Right lobe of liver (tissue), 6 donors: ENCODE measurements around the gene PFKP. TPM values are rescaled to one million over a fixed set of nuclear protein-coding genes. Genes with fewer than 3 reads are reported as not detected.

Source experiments
- ATAC-seq, 4 donors: fragments of 200-7000 bp; cut with Tn5 transposase; one replicate each; pipeline ENCODE4 v1.9.1; 2020; ENCODE audit warnings: mild to moderate bottlenecking in 4 of 4, moderate library complexity in 4 of 4
- DNase-seq, 3 donors: peaks; one replicate each; pipeline ENCODE4 v3.0.0-alpha.2; 2020
- H3K27ac ChIP-seq, 3 donors: fragments of 200-600 bp; one replicate each; pipeline ENCODE4 v1.8.0; 2022
- H3K27me3 ChIP-seq, 2 donors: fragments of 200-600 bp; one replicate each; pipeline ENCODE4 v1.8.0; 2022
- H3K36me3 ChIP-seq, 4 donors: fragments of 200-600 bp; sonication (generic) in 1 of 4; one replicate each; pipeline versions ENCODE4 v1.5.1 to v1.8.0; 2017 to 2022; ENCODE audit warnings: control low read depth in 1 of 4
- H3K4me1 ChIP-seq, 4 donors: fragments of 200-600 bp; sonication (generic) in 1 of 4; one replicate each; pipeline versions ENCODE4 v1.5.1 to v1.8.0; 2017 to 2022; ENCODE audit warnings: control low read depth in 1 of 4
- H3K4me3 ChIP-seq, 3 donors: fragments of 200-600 bp; one replicate each; pipeline ENCODE4 v1.8.0; 2022
- H3K9me3 ChIP-seq, 4 donors: fragments of 200-600 bp; sonication (generic) in 1 of 4; one replicate each; pipeline versions ENCODE4 v1.5.1 to v1.8.0; 2017 to 2022; ENCODE audit warnings: control low read depth in 1 of 4
- POLR2A ChIP-seq: fragments of 450-650 bp; IDR thresholded peaks from one replicate; pipeline ENCODE4 v1.6.1; 2017; ENCODE audit warnings: antibody characterized with exemption, mild to moderate bottlenecking
- WGBS: methylation state at CpG from one replicate; pipeline ENCODE4 v1.1.6; 2018; ENCODE audit warnings: low coverage, low lambda C conversion rate; ENCODE audit not compliant: insufficient coverage; ENCODE audit errors: missing lambda C conversion rate; 5-methylcytosine and 5-hydroxymethylcytosine counted together
- intact Hi-C, 2 donors: fragments of 100-400 bp; cut with DNase I; formaldehyde crosslinking; loops; one replicate each; pipeline versions ENCODE4 v1.11.2 to v1.14.1; 2022
- total RNA-seq, 6 experiments: library from RNA; depleted of rRNA in 2 of 6; stranded (reverse); fragments of >200 nt in 2 of 6; fragmentation: NEBNext Ultra II Directional in 3 of 6; extraction: Animal tissue kit (Norgen Biotek cat#: 25700) in 3 of 6; gene quantifications; one replicate each; pipeline versions ENCODE4 v1.1.0 to v1.2.4, GENCODE V29; 2016 to 2023
- TF ChIP-seq, protein P1 (sequence below), 4 donors: fragments of 200-600 bp in 3 of 4; fragments of 450-650 bp in 1 of 4; IDR thresholded peaks; one replicate each; pipeline versions ENCODE4 v1.5.1 to v1.8.0; 2016 to 2022; ENCODE audit warnings: antibody characterized with exemption in 4 of 4, mild to moderate bottlenecking in 2 of 4
- donor health status: DM: no; HTN: yes; CAD: no.
- donor health status: DM: no; HTN: no; CAD: no.
- donor health status: DM: no; HTN: no; CAD: no.
- donor health status: DM: no; HTN: yes; CAD: no.
- donor health status: DM: no; HTN: yes; CAD: no.

Gene PFKP
- total RNA-seq, 6 experiments from 2014 or later = 0.66 to 24.1 (median 9.2) TPM

DNA sequence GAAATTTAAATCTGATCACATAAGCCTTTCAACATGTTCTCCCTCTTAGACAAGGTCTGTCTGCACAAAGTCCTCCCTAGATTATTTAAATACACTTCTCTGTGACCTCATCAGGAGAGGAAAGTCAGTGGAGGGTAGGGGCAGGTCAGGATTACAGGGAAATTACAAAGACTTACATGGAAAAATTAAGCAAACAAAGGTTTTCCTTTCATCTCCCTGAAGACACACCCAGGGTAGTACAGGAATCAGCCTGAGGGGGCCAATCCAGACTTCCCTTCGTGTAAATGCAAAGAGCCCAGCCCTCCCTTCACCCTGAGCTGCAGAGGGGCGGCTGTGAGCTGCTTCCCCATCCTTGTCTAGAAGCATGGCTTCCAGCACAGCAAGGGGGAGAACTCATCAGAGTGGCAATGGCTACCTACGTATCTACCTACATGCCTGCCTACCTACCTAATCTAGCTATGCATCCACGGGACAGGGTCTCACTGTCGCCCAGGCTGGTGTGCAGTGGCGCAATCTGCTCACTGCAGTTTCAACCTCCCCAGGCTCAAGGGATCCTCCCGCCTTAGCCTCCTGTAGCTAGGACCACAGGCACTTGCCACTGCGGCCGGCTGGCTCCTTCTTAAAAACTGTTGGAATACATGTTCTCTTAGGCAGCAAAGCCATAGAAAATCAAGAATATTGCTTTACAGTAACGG lies 72.0 kb downstream of the PFKP start:
- Histone ChIP-seq H3K27ac (no peak overlapping the region), H3K4me3 (no peak overlapping the region), H3K27me3 (no peaks in the 10 kb centered on the region), H3K4me1 (no peaks in the 10 kb centered on the region), H3K36me3 (peaks cover 3 to 91% (median 32%) of the 10 kb centered on the region in 4 donors), H3K9me3 (no peaks in the 10 kb centered on the region)
- intact Hi-C loops = no loop called here
- 100% methylated on average over 3 of the region's 10 CpGs for WGBS
- ATAC-seq (no peak), DNase-seq (no peak)
- TF ChIP-seq, protein P1, sequence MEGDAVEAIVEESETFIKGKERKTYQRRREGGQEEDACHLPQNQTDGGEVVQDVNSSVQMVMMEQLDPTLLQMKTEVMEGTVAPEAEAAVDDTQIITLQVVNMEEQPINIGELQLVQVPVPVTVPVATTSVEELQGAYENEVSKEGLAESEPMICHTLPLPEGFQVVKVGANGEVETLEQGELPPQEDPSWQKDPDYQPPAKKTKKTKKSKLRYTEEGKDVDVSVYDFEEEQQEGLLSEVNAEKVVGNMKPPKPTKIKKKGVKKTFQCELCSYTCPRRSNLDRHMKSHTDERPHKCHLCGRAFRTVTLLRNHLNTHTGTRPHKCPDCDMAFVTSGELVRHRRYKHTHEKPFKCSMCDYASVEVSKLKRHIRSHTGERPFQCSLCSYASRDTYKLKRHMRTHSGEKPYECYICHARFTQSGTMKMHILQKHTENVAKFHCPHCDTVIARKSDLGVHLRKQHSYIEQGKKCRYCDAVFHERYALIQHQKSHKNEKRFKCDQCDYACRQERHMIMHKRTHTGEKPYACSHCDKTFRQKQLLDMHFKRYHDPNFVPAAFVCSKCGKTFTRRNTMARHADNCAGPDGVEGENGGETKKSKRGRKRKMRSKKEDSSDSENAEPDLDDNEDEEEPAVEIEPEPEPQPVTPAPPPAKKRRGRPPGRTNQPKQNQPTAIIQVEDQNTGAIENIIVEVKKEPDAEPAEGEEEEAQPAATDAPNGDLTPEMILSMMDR (IDR thresholded peaks at IDR 0.05) = no peak
- TF ChIP-seq POLR2A = no peak

DNA sequence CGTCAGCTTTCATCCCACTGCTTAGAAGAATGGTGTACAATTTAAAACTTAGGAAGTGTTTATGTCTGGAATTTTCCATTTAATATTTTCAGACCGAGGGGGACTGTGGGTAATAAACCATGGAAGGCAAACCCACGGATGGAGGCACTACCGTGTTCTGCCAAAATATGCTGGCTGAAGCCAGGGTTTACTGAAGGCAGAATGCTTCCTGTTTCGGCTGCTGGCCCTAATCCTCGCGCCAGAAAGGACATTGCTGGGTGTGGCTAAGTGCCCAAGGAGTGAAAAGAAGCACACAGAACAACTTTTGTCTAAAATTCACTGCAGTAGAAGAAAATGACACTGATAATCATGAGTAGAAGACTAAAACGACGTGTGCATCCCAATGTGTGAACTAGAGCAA lies 72.9 kb downstream of the PFKP start:
- Histone ChIP-seq H3K4me3 (no peak overlapping the region), H3K9me3 (no peaks in the 10 kb centered on the region), H3K36me3 (peaks cover 3 to 97% (median 37%) of the 10 kb centered on the region in 4 donors), H3K4me1 (no peaks in the 10 kb centered on the region), H3K27me3 (no peaks in the 10 kb centered on the region), H3K27ac (no peak overlapping the region)
- TF ChIP-seq, protein P1 (IDR thresholded peaks at IDR 0.05) = no peak
- no peak for TF ChIP-seq POLR2A
- intact Hi-C loops = no loop called here
- DNase-seq = no peak
- no peak for ATAC-seq
- WGBS = 89% methylated on average over 9 of the region's 9 CpGs

DNA sequence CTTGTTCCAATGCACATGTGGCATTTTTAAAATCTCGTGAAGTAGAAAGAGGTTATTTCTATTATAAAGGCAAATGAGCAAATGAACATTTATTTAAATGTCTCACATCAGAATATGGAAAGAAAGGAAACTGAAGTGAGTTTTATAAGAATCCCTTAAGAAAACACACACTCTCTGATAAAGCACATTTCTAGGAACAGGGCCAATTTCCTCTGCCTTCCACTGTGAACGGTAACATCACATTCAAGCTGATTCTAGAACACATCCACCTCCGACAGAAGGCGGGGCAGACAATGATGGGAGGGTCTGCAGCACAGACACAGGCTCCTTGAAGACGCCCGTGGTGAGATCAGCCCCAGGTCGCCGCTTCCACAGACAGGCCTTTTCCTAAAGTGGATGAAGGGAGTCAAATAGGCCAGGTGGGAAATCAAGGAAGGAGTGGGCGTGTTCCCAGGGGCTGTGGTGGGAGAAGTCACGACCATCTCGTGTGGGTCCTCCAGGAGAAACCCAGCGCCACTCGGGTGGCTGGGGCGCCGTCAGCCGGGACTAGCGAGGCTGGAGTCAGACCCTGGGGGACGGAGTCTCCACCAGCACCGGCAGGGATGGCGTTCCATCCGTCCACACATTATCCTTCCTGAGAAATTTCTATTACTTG lies 74.1 kb downstream of the PFKP start:
- ATAC-seq (no peak), DNase-seq (no peak)
- Histone ChIP-seq H3K9me3 (no peaks in the 10 kb centered on the region), H3K4me1 (no peaks in the 10 kb centered on the region), H3K36me3 (peaks cover 3 to 97% (median 41%) of the 10 kb centered on the region in 4 donors), H3K27ac (no peak overlapping the region), H3K27me3 (no peaks in the 10 kb centered on the region), H3K4me3 (no peak overlapping the region)
- TF ChIP-seq, protein P1 (IDR thresholded peaks at IDR 0.05) = no peak
- no peak for TF ChIP-seq POLR2A
- intact Hi-C loops = no loop called here
- WGBS = 83% methylated on average over 3 of the region's 21 CpGs

DNA sequence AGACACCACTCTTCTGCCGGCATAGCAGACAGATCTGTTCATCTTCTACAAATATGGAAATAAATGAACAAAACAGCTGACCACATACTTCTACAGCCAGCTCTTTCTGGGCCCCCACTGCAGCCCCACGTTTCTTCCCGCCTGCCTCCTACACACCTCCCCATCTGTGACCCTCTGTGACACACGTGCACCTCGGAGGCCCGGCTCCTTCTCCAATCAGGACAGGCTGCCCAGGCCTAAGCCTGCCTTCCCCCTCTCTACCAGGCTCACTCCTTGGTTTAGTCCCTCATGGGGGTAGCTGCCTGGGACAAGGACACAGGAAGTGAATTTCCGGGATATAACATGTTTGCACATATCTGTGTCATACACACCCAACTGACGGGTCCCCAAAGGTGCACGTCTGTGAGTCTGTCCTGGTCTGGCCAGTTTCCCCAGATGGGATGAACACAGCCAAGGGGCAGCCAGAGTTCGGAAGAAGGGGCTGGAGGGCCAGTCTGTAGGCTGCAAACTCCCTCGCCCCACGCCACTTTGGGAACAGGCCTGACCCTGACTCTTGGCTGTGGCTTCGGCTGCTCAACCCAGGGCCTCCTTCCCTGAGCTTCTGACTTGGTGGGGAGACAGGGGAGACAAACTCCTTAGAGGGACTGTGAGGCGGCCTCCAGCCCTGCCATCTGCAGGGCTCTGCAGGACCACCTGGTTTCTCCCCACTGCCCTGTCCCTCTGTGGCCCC lies 75.0 kb downstream of the PFKP start:
- no peak for DNase-seq
- H3K27ac ChIP-seq = no peak overlapping the region
- WGBS = 80% methylated on average over 5 of the region's 14 CpGs
- no peaks in the 10 kb centered on the region for H3K27me3 ChIP-seq
- no peak for TF ChIP-seq POLR2A
- TF ChIP-seq, protein P1 (IDR thresholded peaks at IDR 0.05) = no peak
- no peak overlapping the region for H3K4me3 ChIP-seq
- H3K4me1 ChIP-seq = no peaks in the 10 kb centered on the region
- intact Hi-C loops = no loop called here
- ATAC-seq = peak in 1 of 4 donors; percentile 21
- no peaks in the 10 kb centered on the region for H3K9me3 ChIP-seq
- peaks cover 3 to 97% (median 40%) of the 10 kb centered on the region in 4 donors for H3K36me3 ChIP-seq
